AG10803 (cell line): ENCODE measurements around the gene EPN3.

Experiments used
- DNase-seq: peaks from one replicate; pipeline ENCODE4 v3.0.0; 2010; ENCODE audit warnings: low read depth
- H3K4me3 ChIP-seq: 2 replicates; pipeline ENCODE4 v1.5.1; 2011; ENCODE audit warnings: mild to moderate bottlenecking, low read length, control low read depth
- CTCF ChIP-seq: conservative IDR thresholded peaks from 2 replicates; pipeline ENCODE4 v1.5.1; 2011; ENCODE audit warnings: mild to moderate bottlenecking, low read length, control low read depth, inconsistent platforms

Gene EPN3

GRCh38 chr17:50546701-50547034 lies 14.1 kb downstream of the EPN3 start:
- 0 out of 2 replicates have a peak overlapping the region, but pooled peaks have one; percentile 22 for H3K4me3 ChIP-seq
- no peak for TF ChIP-seq CTCF
- no peak for DNase-seq

GRCh38 chr17:50547035-50547735 lies 14.7 kb downstream of the EPN3 start, which contains the start of gene SPATA20:
Gene SPATA20 (plus strand): TSS chr17:50547174. CDS start chr17:50547209, 35 bp downstream.
- peak; percentile 82 for TF ChIP-seq CTCF
- peak within 1 kb of the TSS; percentile 71 for H3K4me3 ChIP-seq
- peak; percentile 90 for DNase-seq

GRCh38 chr17:50547736-50548083 lies 15.2 kb downstream of the EPN3 start:
- no peak for DNase-seq
- H3K4me3 ChIP-seq: peak overlapping the region; percentile 71
- TF ChIP-seq CTCF: no peak

GRCh38 chr17:50548831-50549230 lies 16.3 kb downstream of the EPN3 start:
- H3K4me3 ChIP-seq: no peak overlapping the region
- no peak for DNase-seq
- TF ChIP-seq CTCF: no peak

- TF ChIP-seq CTCF: no peak
- H3K4me3 ChIP-seq: no peak overlapping the region
- no peak for DNase-seq
Observed at GRCh38 chr17:50549256-50549941, 16.9 kb downstream of the EPN3 start.

GRCh38 chr17:50549969-50550368 lies 17.4 kb downstream of the EPN3 start:
- TF ChIP-seq CTCF: no peak
- no peak for DNase-seq
- no peak overlapping the region for H3K4me3 ChIP-seq
